Measurements from ENCODE around the gene UBN2.
"Not testable (repeated sequence)": the region's sequence is repeated elsewhere in the genome, so short reads cannot be mapped to it uniquely, and the experiment has no call there.

UBN2 gene

GRCh38 chr7:139230774-139231512 is at the start of gene UBN2:
TSS of gene UBN2 (plus strand) at chr7:139231237. CDS start at chr7:139231485, 248 bp downstream.
- peak; percentile 93 to 95 for DNase-seq

- DNase-seq = no peak
Measured at GRCh38 chr7:139181404-139181803, 49.6 kb upstream of the UBN2 start.

- no peak for DNase-seq
Measured at GRCh38 chr7:139182363-139182762, 48.7 kb upstream of the UBN2 start.

- no peak for DNase-seq
Measured at GRCh38 chr7:139183251-139183650, 47.8 kb upstream of the UBN2 start.

- no peak for DNase-seq
Measured at GRCh38 chr7:139183878-139184338, 47.1 kb upstream of the UBN2 start.

- DNase-seq = no peak
Measured at GRCh38 chr7:139186146-139186545, 44.9 kb upstream of the UBN2 start.

GRCh38 chr7:139189357-139189756 is 41.7 kb upstream of the UBN2 start:
- DNase-seq = no peak

- DNase-seq = no peak
Measured at GRCh38 chr7:139192014-139192706, 38.9 kb upstream of the UBN2 start.

- no peak for DNase-seq
Measured at GRCh38 chr7:139200382-139200781, 30.7 kb upstream of the UBN2 start.

GRCh38 chr7:139203992-139204391 is 27.0 kb upstream of the UBN2 start:
- no peak for DNase-seq

GRCh38 chr7:139205843-139206242 is 25.2 kb upstream of the UBN2 start:
- no peak for DNase-seq

- DNase-seq = no peak
Measured at GRCh38 chr7:139212133-139212532, 18.9 kb upstream of the UBN2 start.

GRCh38 chr7:139213489-139213888 is 17.5 kb upstream of the UBN2 start:
- DNase-seq = not testable (repeated sequence)

- DNase-seq = no peak
Measured at GRCh38 chr7:139218173-139218572, 12.9 kb upstream of the UBN2 start.

GRCh38 chr7:139224219-139224618 is 6.8 kb upstream of the UBN2 start:
- DNase-seq = no peak

GRCh38 chr7:139224836-139225235 is 6.2 kb upstream of the UBN2 start:
- DNase-seq = not testable (repeated sequence)

- not testable (repeated sequence) for DNase-seq
Measured at GRCh38 chr7:139225286-139226157, 5.5 kb upstream of the UBN2 start.

GRCh38 chr7:139226158-139226515 is 4.9 kb upstream of the UBN2 start:
- not testable (repeated sequence) for DNase-seq

GRCh38 chr7:139226988-139227488 is 4.0 kb upstream of the UBN2 start:
- not testable (repeated sequence) for DNase-seq

- no peak for DNase-seq
Measured at GRCh38 chr7:139230023-139230422, 1.0 kb upstream of the UBN2 start.

GRCh38 chr7:139230484-139230773 is 608 bp upstream of the UBN2 start:
- no peak for DNase-seq

GRCh38 chr7:139231513-139232376 is 708 bp downstream of the UBN2 start:
- peak in 1 of 2 experiments; percentile 19 for DNase-seq

Data from Kasumi-1 (cell line).